HEK293 (cell line): ENCODE results near the gene CATSPER2.
"Not testable (repeated sequence)": the region's sequence is repeated elsewhere in the genome, so short reads cannot be mapped to it uniquely, and the experiment has no call there.

ENCODE experiments used
- CTCF ChIP-seq: fragments of 450-650 bp; formaldehyde crosslinking; IDR thresholded peaks from 2 replicates; pipeline ENCODE4 v1.5.1; 2016; ENCODE audit warnings: missing biosample characterization, missing genetic modification characterization
- ZNF335 ChIP-seq: fragments of 450-650 bp; formaldehyde crosslinking; conservative IDR thresholded peaks from 2 replicates; pipeline ENCODE4 v1.5.1; 2016; ENCODE audit warnings: missing biosample characterization, missing genetic modification characterization

GRCh38 chr15:43626937-43627336 lies 21.7 kb downstream of the CATSPER2 start:
- not testable (repeated sequence) for TF ChIP-seq ZNF335 (tag by site-specific recombination); CTCF
